Omental fat pad (tissue), 4 donors: ENCODE measurements around the gene EDEM1. TPM values are rescaled to one million over a fixed set of nuclear protein-coding genes. Genes with fewer than 3 reads are reported as not detected.

Source experiments
- ATAC-seq: fragments of 150-250 bp; one replicate; pipeline ENCODE4 v1.9.1; 2016; ENCODE audit warnings: mild to moderate bottlenecking, moderate library complexity; ENCODE audit not compliant: low FRiP score
- DNase-seq: peaks from one replicate; pipeline ENCODE4 v3.0.0-alpha.2; 2019; ENCODE audit warnings: low spot score
- CTCF ChIP-seq, 3 donors: fragments of 450-650 bp; IDR thresholded peaks; one replicate each; pipeline ENCODE4 v1.5.1; 2016 to 2017; ENCODE audit warnings: antibody characterized with exemption in 3 of 3, mild to moderate bottlenecking in 3 of 3, moderate library complexity in 2 of 3
- total RNA-seq, 4 donors: library from RNA; depleted of rRNA; stranded (reverse); fragments of >200 nt; gene quantifications; one replicate each; pipeline ENCODE4 v1.1.0, GENCODE V29; 2016

The EDEM1 gene
- total RNA-seq, 4 donors from 2014 or later, result 32.7 to 69.4 (median 49.9) TPM

GRCh38 chr3:5213574-5213966, 26.1 kb downstream of the EDEM1 start:
- ATAC-seq (no peak), DNase-seq (no peak)
- no peak for TF ChIP-seq CTCF (IDR thresholded peaks at IDR 0.05)

- ATAC-seq, result no peak
- no peak for TF ChIP-seq CTCF (IDR thresholded peaks at IDR 0.05)
- DNase-seq, result no peak
Measured at GRCh38 chr3:5214352-5214751, 26.8 kb downstream of the EDEM1 start.

DNA sequence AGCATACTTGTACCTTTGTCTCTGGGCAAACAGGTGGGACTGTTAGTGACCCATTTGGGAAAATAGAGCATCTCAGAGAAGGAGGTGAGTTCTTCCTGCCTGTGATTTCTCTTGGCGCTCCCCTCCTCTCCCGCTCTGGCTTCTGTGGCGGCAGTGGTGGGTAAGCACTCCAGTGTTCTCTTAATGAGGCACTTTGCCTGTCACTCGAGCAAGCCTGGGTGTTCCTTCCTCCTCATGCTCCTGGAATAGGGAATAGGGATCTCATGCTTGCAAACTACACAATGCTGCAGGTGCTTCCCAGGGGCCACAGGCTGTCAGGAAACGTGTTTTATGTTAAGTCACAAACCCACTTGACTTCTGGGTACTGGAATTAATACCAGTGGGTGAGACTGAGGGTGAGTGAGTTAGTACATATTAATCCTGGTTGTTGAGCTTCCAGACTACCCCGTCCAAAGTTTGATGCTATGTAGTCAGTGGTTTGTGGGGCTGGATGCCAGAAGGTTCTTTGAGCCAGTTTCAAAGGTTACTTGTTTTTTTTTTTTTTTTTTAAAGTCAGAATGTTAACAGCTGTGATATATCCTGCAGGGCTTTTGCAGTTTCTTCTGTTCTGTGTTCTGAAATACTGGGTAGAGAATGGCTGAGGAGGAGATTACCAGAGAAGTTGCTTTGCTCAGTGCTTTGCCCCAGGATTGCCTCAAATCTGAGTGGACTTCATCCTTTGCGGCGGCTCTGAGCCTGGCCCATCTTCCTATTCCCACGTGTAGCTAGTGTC, 30.5 kb downstream of the EDEM1 start:
- DNase-seq, result no peak
- no peak for TF ChIP-seq CTCF (IDR thresholded peaks at IDR 0.05)
- no peak for ATAC-seq

DNA sequence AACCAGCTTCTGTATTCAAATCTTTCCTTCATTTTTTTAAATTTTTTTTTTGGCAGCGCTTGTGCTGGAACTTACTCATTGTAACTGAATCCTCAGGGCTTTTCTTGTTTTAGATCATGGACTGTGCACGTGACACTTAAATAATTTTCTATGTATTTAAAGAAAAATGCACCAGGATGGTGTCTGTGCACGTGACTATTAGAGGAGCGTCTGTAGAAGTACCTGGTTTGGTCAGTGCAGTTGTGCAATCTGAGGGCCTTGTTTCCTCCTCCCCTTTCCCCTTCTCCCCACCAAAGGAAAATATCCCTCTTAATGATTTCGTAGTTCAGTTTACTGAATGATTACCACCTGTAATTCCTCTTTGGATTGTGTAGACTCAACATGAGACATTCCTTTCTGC, 31.3 kb downstream of the EDEM1 start:
- no peak for DNase-seq
- no peak for TF ChIP-seq CTCF (IDR thresholded peaks at IDR 0.05)
- ATAC-seq, result no peak

- DNase-seq (no peak), ATAC-seq (no peak)
- no peak for TF ChIP-seq CTCF (IDR thresholded peaks at IDR 0.05)
Measured at GRCh38 chr3:5219216-5219615, 31.7 kb downstream of the EDEM1 start.

- TF ChIP-seq CTCF (IDR thresholded peaks at IDR 0.05), result no peak
- no peak for ATAC-seq
- DNase-seq, result no peak
Measured at GRCh38 chr3:5220193-5220592, 32.7 kb downstream of the EDEM1 start.
